HG03460 (cell line): Measurements from ENCODE around the gene FXR1.
"Not testable (repeated sequence)": the region's sequence is repeated elsewhere in the genome, so short reads cannot be mapped to it uniquely, and the experiment has no call there.

Experiments used
- ATAC-seq: cut with Tn5 transposase; IDR thresholded peaks from one replicate; pipeline ENCODE4 v1.9.1; 2021; ENCODE audit not compliant: unreplicated experiment

Gene FXR1

GRCh38 chr3:180932819-180933218 lies 20.3 kb downstream of the FXR1 start:
- no peak for ATAC-seq

- ATAC-seq = no peak
Observed at GRCh38 chr3:180934638-180935037, 22.2 kb downstream of the FXR1 start.

- no peak for ATAC-seq
Observed at GRCh38 chr3:180940826-180941225, 28.4 kb downstream of the FXR1 start.

GRCh38 chr3:180947761-180948390 lies 35.4 kb downstream of the FXR1 start:
- ATAC-seq = peak; percentile 65

GRCh38 chr3:180959691-180960090 lies 47.2 kb downstream of the FXR1 start:
- ATAC-seq = no peak

GRCh38 chr3:180961087-180961486 lies 48.6 kb downstream of the FXR1 start:
- no peak for ATAC-seq

- ATAC-seq = no peak
Observed at GRCh38 chr3:180961552-180961951, 49.1 kb downstream of the FXR1 start.

GRCh38 chr3:180962530-180962929 lies 50.1 kb downstream of the FXR1 start:
- ATAC-seq = no peak

- ATAC-seq = no peak
Observed at GRCh38 chr3:180970931-180971330, 58.5 kb downstream of the FXR1 start.

- no peak for ATAC-seq
Observed at GRCh38 chr3:180973543-180973942, 61.1 kb downstream of the FXR1 start.

- no peak for ATAC-seq
Observed at GRCh38 chr3:180974286-180974685, 61.8 kb downstream of the FXR1 start.

- ATAC-seq = no peak
Observed at GRCh38 chr3:180977498-180977897, 65.0 kb downstream of the FXR1 start.

GRCh38 chr3:180979961-180980360 lies 67.5 kb downstream of the FXR1 start:
- no peak for ATAC-seq

GRCh38 chr3:180980611-180981010 lies 68.1 kb downstream of the FXR1 start:
- ATAC-seq = no peak

- no peak for ATAC-seq
Observed at GRCh38 chr3:180981912-180982311, 69.4 kb downstream of the FXR1 start.

- ATAC-seq = no peak
Observed at GRCh38 chr3:180983136-180983535, 70.7 kb downstream of the FXR1 start.

GRCh38 chr3:180986366-180986765 lies 73.9 kb downstream of the FXR1 start:
- ATAC-seq = not testable (repeated sequence)

- no peak for ATAC-seq
Observed at GRCh38 chr3:180987344-180987743, 74.9 kb downstream of the FXR1 start.

GRCh38 chr3:180989291-180990163 lies 77.1 kb downstream of the FXR1 start, which contains the start of gene DNAJC19:
TSS of gene DNAJC19 (minus strand) at chr3:180989736. CDS start at chr3:180989602, 134 bp downstream.
- peak; percentile 97 for ATAC-seq

GRCh38 chr3:180990505-180990904 lies 78.0 kb downstream of the FXR1 start:
- ATAC-seq = no peak

- no peak for ATAC-seq
Observed at GRCh38 chr3:180996415-180996932, 84.0 kb downstream of the FXR1 start.

- ATAC-seq = not testable (repeated sequence)
Observed at GRCh38 chr3:181002331-181002730, 89.9 kb downstream of the FXR1 start.
